Heart left ventricle (tissue), 13 donors: ENCODE measurements around the gene SKA2.

ENCODE experiments used
- POLR2A ChIP-seq, 2 donors: fragments of 450-650 bp; IDR thresholded peaks; one replicate each; pipeline ENCODE4 v1.6.1; 2017; ENCODE audit warnings: antibody characterized with exemption in 2 of 2, mild to moderate bottlenecking in 2 of 2, moderate library complexity in 2 of 2
- TF ChIP-seq, protein P1 (sequence below), 12 donors: fragments of 200-600 bp; sonication (generic) in 4 of 12; IDR thresholded peaks; one replicate each; pipeline versions ENCODE4 v1.5.0 to v1.8.0; 2018 to 2022; ENCODE audit warnings: antibody characterized with exemption in 12 of 12, mild to moderate bottlenecking in 5 of 12
- donor health status: ischemic (EF 13 %, LVEDD 7.1; RV severe dilation, severe dysfunction).
- donor health status: DM: no; HTN: yes; CAD: no.
- donor health status: DM: no; HTN: no; CAD: no.
- donor health status: ischemic (EF 25% LVEDD 6.9; RV normal size, moderate dysfunction).
- donor health status: ischemic (EF 25% LVEDD 5.7; RV mildly dilated, moderate dysfunction).
- donor health status: ischemic (EF 35%, LVEDD 5.7; RV mildly dilated, moderate dysfunction).
- donor health status: nonischemic (EF 11% LVEDD 7.7; RV severe dilation, severe dysfunction).
- donor health status: DM: yes; HTN: yes; CAD: no.
- donor health status: PGD.
- donor health status: ischemic (EF 29% LVEDD 5.4; RV normal size, mild dysfunction).
- donor health status: nonischemic (EF 23%, LVEDD 6.1; RV moderate dilation, normal function).

DNA sequence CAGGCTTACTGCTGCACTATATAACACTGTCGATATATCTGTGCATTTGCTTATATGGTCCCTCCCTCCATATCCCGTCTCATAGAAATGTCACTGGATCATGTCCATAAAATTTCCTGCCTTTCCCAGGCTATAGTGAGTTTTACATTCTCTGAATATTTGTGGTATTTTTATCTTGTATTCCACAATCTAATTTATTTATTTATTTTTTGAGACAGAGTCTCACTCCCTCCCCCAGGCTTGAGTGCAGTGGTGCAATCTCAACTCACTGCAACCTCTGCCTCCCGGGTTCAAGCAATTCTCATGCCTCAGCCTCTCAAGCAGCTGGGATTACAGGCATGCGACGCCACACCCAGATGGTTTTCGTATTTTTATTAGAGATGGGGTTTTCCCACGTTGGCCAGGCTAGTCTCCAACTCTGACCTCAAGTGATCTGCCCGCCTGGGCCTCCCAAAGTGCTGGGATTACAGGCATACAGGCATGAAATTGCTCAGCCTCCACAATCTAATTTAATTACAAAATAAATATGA, 61.2 kb downstream of the SKA2 start:
- TF ChIP-seq, protein P1, sequence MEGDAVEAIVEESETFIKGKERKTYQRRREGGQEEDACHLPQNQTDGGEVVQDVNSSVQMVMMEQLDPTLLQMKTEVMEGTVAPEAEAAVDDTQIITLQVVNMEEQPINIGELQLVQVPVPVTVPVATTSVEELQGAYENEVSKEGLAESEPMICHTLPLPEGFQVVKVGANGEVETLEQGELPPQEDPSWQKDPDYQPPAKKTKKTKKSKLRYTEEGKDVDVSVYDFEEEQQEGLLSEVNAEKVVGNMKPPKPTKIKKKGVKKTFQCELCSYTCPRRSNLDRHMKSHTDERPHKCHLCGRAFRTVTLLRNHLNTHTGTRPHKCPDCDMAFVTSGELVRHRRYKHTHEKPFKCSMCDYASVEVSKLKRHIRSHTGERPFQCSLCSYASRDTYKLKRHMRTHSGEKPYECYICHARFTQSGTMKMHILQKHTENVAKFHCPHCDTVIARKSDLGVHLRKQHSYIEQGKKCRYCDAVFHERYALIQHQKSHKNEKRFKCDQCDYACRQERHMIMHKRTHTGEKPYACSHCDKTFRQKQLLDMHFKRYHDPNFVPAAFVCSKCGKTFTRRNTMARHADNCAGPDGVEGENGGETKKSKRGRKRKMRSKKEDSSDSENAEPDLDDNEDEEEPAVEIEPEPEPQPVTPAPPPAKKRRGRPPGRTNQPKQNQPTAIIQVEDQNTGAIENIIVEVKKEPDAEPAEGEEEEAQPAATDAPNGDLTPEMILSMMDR (IDR thresholded peaks at IDR 0.05): no peak
- TF ChIP-seq POLR2A (IDR thresholded peaks at IDR 0.05): no peak
